Measurements from ENCODE around the gene PPL. TPM values are rescaled to one million over a fixed set of nuclear protein-coding genes. Genes with fewer than 3 reads are reported as not detected.
"Not testable (repeated sequence)": the region's sequence is repeated elsewhere in the genome, so short reads cannot be mapped to it uniquely, and the experiment has no call there.

The PPL gene
- total RNA-seq, 2 donors from 2014 or later = 23.8 to 24.1 TPM

DNA sequence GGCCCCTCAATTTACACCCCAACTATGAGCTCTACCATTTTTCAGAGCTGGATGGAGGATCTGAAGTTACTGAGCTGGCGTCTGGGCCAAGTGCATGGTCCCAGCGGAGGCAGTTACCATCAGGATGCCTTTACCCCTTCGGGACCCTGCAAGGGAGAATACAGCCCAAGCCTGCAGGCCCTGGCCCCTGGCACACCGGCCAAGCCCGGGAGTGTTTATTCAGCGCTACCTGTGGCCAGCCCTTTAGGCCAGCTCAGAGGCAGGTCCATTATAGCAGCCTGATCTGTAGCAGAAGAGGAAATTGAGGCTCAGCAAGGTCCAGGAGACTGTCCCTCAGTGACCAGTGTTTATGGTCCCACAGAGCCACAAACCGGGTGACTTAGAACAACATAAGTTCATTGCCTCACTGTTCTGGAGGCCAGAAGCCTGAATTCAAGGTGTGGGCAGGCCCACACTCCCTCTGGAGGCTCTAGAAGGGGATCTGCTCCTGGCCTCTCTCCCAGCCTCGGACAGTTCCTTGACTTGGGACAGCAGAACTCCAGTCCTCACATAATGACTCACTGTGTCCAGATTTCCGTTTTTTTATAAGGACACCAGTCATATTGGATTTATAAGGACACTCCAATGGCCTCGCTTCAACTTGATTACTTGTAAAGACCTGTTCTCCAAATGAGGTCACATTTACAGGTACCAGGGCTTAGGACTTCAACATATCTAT is 29.9 kb upstream of the PPL start:
- peak; percentile 30 for DNase-seq (ENCODE audit: low spot score)
- intact Hi-C loops (cut with DNase I) = no loop called here

DNA sequence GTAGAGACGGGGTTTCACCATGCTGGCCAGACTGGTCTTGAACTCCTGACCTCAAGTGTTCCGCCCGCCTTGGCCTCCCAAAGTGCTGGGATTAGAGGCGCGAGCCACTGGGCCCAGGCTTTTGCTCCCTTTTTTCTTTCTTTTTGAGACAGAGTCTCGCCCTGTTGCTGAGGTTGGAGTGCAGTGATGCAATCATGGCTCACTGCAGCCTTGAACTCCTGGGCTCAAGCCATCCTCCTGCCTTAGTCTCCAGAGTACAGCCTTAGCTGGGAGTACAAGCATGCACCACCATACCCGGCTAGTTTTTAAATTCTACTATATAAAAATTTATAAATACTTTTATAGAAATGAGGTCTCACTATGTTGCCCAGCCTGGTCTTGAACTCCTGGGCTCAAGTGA is 26.6 kb upstream of the PPL start:
- DNase-seq (ENCODE audit: low spot score); intact Hi-C loops (cut with DNase I): not testable (repeated sequence)

DNA sequence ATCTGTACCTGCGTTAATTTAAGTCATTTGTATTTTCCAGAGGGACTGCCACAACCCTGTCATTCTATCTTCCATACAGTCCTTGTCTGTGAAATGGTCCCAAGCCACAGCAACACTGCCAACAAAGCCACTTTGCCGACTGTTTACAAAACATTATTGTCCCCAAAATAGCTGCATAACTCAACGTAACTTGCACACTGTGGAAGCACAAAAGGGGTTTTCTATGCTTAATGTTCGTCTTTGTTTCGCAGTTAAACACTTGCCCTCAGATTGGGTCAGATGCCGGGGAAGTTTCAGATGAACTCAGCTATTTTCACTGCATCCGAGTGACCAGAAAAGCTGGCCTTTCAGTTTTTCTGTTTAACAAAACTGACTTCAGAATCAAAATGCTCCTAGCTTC is 25.8 kb upstream of the PPL start:
- no peak for DNase-seq (ENCODE audit: low spot score)
- intact Hi-C loops (cut with DNase I) = no loop called here

DNA sequence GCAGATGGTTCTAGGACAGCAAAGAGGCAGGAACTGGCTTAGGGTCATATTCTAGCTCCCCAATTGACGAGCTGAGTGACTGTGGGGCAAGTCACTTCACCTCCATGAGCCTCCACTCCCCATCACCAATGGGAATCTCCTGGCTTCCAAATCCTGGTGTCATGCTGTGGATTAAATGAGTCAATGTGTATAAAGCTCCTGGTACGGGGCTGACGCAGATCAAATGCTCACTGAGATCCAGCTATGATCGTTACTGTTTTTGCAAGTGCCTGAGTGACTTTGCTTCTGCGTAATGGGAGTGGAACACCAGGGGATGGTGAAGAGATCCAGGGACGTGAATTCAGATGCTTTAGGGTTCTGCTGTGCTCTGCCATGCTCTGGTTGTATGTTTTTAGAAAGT is 23.6 kb upstream of the PPL start:
- no peak for DNase-seq (ENCODE audit: low spot score)
- intact Hi-C loops (cut with DNase I) = no loop called here

DNA sequence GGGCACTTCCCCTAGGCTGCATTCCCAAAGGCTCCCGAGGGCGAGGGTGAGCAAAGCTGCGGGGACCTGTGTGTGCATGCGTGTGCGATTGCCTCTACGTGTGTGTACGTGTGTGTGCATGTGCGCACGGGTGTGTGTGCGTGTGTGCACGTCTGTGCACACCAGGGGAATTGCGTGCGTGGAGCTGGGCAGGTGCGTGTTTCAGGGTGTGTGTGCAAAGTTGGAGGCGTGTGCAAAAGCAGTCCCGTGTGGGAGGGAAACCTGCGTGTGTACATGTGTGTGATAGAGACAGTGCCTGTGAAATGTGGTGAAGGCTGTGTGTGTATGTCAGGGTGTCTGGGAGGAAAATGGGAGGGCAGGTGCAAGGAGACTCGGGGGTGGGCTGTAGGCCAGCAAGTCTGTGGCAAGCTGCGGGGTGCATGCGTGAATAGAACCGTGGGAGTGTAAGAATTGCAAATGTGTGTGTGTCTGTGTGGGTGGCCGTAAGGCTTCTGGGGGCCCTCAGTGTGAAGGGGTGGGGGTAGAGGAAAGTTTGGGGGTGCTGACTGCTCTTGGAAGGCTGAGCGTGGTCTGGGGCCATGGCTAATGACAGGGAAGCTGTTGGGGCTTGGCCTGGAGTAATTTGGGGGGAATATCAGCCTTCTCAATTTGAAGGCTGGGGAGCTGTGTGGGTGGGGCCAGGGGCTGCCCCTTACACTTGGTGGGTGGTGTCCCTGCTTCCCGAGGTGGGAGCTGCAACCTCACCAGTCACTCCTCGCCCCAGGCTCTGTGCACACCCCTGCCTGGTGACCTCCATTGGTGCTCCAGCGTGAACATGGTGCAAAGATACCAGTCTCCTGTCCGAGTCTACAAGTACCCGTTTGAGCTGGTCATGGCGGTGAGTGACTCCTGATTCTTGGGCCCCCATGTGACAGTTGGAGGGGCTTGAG is 21.8 kb upstream of the PPL start:
- DNase-seq (ENCODE audit: low spot score) = no peak
- intact Hi-C loops (cut with DNase I) = loop anchor here (5.0 kb wide), 1 partner anchor 111 kb away; the partner anchor contains the start of genes GLYR1 (in 2 of the 2) and UBN1 (in 2 of the 2)

DNA sequence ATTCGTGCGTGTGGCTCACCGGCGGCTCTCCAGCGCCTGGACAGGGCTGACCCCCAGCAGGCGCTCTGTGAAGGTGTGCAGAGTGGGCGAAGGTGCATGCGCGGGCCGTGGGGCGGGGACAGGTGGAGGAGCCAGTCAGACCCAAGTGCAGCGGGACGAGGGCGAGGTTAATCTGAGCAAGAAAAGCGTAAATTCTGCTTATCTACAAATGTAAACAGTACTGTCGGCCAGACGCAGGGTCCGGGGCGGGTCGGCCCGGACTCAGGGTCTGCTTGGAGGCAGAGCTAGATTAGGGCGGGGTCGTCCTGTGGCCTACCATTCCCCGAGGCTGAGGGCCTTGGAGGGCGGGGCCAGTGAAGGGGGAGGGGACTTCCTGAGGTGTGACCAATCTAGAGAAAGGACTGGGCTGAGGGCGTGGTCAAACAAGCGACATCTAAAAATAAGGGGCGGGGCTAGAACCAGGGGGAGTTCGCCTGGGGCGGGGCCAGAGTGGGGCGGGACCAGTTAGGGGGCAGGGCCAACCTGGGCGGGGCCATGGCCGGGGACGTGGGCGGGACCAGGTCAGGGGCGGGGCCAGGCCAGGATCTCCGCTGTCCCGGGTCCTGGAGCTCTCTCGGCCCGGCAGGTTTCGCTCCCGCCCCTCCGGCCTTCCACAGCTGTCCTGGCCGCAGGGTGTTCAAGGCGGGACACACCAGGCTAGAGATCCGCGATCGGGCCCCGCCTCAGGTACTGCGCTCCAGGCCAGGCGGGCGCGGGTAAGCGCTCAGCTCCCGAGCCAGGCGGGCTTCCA is 21.0 kb upstream of the PPL start, which contains the start of gene SEC14L5:
Gene SEC14L5, plus strand, starts transcription at position 611 of the 790 bp plus-strand sequence. CDS start 994 bp downstream, outside the sequence.
- intact Hi-C loops (cut with DNase I) = loop anchor here (5.0 kb wide), 1 partner anchor 111 kb away; the partner anchor contains the start of genes GLYR1 (in 2 of the 2) and UBN1 (in 2 of the 2)
- DNase-seq (ENCODE audit: low spot score) = peak; percentile 98

DNA sequence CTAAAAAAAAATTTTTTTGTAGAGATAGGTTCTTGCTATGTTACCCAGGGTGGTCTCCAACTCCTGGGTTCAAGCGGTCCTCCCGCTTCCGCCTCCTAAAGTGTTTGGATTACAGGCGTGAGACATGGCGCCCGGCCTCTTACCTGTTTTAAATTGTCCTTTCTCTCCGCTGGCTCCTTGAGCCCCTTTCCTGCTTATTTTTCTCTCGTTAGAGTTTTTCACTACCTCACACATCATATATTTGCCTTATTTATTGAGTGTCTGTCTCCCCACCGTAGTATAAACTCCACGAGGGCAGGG is 20.4 kb upstream of the PPL start:
- no peak for DNase-seq (ENCODE audit: low spot score)
- intact Hi-C loops (cut with DNase I) = loop anchor here (5.0 kb wide), 1 partner anchor 110 kb away; the partner anchor contains the start of genes GLYR1 (in 2 of the 2) and UBN1 (in 2 of the 2)

DNA sequence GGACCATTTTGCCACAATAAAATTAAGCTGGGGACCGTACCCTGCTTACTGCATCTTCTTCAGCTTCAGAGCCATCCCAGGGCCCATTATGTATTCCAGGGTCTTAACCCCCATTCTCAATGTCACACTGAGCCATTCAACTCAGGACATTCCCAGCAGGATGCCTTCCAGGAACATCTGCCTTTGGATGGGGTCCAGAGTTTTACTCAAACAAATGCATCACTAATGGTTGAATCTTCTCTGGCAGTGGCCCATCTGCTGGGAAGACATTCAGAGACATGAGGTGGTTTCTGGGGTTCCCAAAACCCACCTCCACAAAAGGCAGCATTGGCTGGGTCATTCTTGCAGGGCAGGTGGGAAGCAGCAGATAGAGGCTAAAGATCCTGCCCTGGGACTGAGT is 17.8 kb upstream of the PPL start:
- no peak for DNase-seq (ENCODE audit: low spot score)
- intact Hi-C loops (cut with DNase I) = loop anchor here (5.0 kb wide), 1 partner anchor 107 kb away; the partner anchor contains the start of genes GLYR1 (in 2 of the 2) and UBN1 (in 2 of the 2)

DNA sequence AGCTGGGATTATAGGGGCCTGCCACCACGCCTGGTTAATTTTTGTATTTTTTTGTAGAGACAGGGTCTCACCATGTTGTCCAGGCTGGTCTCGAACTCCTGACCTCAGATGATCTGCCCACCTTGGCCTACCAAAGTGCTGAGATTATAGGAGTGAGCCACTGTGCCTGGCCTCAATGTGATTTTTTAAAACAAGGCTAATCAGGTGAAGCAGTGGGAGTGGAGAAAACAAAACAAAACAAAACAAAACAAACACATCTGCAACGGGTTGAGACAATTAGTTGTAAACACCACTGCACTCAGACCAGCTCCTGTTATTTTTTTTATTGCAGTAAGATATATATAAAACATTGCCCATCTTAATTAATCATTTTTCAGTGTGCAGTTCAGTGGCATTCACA is 14.6 kb upstream of the PPL start:
- intact Hi-C loops (cut with DNase I); DNase-seq (ENCODE audit: low spot score): not testable (repeated sequence)

DNA sequence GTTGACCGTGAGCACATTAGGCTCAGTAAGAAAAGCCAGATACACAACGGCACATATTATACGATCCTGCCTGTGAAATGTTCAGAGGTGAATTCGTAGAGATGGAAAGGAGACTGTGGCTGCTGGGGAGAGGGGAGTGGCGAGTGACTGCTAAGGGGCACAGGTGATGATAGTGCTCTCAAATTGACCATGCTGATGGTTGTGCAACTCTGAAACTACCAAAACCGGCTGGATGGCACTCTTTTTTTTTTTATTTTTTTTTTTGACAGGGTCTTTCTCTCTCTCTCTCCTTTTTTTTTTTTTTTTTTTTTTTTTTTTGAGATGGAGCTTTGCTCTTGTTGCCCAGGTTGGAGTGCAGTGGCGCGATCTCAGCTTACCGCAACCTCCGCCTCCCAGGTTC is 13.0 kb upstream of the PPL start:
- intact Hi-C loops (cut with DNase I) = loop anchor here in 1 of 2 donors (10.0 kb wide), 1 partner anchor 185 kb away; the partner anchor contains the start of gene ZNF500
- no peak for DNase-seq (ENCODE audit: low spot score)

DNA sequence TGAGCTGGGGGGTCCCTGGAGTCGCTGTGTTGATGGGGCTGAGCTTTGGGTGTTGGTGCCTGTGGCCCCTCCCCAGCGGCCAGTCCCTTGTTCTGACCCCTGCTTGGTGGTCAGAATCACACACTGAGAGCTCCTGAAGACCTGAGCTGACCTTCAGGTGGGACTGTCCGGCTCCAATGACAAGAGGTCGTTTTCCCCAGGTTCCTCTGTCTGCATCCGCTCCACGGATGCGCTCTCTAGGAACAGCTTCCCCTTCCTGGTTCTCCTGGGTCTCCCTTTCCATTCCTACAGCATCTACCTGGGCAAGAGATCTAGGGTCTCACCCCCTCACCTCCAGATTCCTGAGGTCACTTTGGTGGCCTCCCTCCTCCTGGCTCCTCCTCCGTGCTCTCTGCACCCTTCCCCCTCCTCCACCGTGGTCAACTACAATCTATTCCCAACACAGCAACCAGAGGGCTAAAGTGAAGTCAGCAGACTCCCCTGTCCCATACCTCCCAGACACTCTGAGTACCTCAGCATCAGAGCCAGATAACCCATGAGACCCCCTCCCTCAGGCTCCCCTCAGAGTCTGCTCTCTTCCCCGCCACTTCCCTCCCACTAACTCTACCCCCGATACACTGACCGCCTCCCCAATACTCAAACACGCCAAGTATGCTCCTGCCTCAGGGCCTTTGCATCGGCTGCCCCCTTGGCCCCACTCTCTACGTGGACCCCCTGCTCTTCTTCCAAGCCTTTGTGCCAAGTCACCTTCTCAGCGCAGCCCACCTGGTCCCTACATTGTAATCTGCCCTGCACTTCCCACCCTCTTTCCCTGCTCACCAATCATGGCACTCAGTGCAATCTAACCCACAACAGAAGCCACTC is 12.2 kb upstream of the PPL start:
- intact Hi-C loops (cut with DNase I) = loop anchor here in 1 of 2 donors (10.0 kb wide), 1 partner anchor 184 kb away; the partner anchor contains the start of gene ZNF500
- no peak for DNase-seq (ENCODE audit: low spot score)

DNA sequence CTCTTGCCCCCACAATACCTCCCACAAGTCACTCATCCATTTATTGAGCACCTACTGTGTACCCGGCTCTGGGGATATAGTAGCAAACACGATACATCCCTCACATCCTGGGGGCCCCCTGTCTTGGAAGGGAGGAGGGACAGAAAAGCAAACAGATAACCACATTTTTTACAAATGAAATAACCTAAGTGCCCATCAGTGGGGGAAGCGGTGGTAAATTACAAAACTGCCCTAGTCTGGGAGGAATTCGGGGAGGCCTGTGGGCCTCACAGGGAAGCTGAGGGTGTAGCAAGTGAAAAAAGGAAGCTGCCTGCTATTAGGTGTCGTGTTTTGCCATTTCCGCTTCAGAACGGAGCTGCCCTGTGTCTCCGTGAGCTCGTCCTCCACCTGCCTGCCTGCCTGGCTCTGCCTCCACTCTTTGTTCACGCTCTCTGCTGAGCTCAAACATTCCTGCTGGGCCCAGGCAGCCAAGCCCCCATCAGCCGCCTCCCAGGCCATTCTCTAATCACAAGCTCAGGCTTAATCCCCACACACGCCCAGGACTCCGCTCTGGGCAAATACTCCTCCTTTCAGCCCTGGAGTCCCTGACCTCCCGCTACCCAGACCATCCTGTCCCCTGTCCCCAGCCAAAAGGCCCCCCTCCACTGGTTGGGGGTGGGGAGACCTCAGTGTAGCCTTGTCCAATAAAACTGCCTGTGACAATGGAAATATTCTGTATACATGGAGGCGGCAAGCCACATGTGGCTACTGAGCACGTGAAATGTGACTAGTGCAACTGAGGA is 11.0 kb upstream of the PPL start:
- intact Hi-C loops (cut with DNase I) = loop anchor here in 1 of 2 donors (10.0 kb wide), 1 partner anchor 183 kb away; the partner anchor contains the start of gene ZNF500
- DNase-seq (ENCODE audit: low spot score) = no peak

DNA sequence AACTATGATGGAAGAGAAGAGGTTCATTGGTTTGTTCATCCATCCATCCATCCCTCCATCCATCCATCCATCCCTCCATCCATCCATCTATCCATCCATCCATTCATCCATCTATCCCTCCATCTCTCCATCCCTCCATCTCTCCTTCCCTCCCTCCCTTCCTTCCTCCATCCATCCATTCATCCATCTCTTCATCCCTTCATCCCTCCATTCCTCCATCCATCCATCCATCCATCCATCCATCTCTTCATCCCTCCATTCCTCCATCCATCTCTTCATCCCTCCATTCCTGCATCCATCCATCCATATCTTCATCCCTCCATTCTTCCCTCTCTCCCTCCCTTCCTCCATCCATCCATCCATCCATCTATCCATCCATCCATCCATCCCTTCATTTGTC is 10.0 kb upstream of the PPL start:
- intact Hi-C loops (cut with DNase I) = loop anchor here in 1 of 2 donors (10.0 kb wide), 1 partner anchor 182 kb away; the partner anchor contains the start of gene ZNF500

DNA sequence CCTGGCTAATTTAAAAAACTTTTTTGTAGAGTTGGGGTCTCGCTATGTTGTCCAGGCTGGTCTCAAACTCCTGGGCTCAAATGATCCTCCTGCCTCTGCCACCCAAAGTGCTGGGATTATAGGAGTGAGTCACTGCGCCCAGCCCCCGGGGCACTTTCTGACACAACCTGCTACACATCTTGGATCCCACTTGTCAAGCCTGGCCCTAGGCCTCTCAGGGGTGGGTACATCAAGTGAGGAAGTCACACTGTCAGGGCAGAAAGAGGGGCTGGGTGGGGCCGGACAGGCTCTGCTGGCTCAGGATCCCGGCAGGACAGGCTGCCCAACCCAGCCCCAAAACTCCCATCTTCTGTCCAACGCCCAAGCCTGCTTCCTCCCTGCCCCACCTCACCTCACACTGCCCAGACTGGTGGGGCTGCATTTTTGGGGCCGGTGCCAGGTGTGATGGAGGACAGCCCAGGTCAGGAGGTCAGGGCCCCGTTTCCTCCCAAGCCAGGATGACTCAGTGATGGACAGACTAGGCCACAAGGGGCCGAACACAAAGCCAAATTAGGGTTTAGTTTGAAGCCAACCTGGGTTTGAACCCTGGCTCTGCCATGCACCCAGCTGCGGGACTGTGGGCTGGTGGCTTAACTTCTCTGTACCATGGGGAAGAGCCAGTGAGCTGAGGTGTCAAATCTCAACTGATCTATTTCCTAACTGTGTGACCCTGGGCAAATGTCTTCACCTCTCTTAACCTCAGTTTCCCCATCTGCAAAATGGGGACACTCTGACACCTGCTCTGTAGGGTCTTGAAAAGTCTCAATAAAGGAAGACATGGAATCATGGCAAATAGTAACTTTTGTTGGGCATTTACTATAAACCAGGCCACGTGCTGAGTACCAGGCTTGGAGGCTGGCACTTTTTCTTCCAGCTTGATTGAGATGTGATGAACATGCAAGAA is 8.9 kb upstream of the PPL start:
- intact Hi-C loops (cut with DNase I) = loop anchor here in 1 of 2 donors (10.0 kb wide), 1 partner anchor 181 kb away; the partner anchor contains the start of gene ZNF500

More for the DNA sequence above, 10.0 kb upstream of the PPL start:
- DNase-seq (ENCODE audit: low spot score) = no peak

DNA sequence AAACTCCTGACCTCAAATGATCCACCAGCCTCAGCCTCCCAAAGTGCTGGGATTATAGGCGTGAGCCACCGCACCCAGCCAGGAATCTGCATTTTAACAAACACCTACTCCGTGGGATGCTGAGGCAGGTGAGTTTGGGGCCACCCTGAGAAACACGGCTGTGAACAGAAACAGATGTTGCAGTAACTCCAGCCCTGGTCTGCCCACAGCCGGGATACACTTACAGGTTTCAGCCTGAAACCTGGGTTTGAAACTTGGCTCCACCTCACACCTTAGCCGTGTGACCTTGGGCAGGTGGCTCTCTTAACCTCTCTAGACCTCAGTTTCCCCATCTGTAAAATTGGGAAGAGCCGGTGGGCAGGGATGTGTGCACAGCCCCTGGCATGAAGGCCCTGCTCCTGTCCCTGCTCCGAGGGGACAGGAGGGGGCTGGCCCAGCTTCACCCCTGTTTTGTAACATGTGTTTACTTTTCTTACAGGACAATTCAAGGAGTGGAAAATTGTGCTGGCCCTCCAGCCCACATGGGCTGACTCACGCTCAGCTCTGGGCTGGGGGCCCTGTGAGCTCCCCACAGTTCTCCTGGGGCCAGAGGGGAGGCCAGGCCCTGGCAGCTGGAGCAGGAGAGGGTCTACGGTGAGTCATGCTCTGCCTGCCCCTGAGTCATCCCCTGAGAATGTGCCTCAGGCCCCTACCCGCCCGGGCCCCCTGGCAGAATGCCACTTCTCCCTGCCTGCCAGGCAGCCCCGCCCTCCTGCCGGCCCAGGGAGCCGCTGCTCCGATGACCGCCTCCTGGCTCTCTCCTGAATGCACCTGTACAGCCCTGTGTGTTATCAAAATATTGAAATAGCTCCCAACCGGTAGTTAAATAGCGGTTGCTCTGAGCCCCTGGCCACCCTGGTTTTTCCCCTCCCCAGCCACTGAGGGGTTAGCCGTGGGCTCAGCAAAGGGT is 7.7 kb upstream of the PPL start:
- intact Hi-C loops (cut with DNase I) = loop anchor here in 1 of 2 donors (10.0 kb wide), 1 partner anchor 180 kb away; the partner anchor contains the start of gene ZNF500
- peak; percentile 96 for DNase-seq (ENCODE audit: low spot score)

More for the DNA sequence above, 8.9 kb upstream of the PPL start:
- peak; percentile 88 for DNase-seq (ENCODE audit: low spot score)
